Common myeloid progenitor, CD34-positive (primary cell): ENCODE results near the gene METTL22.

Experiments
- CTCF ChIA-PET: fragments of 350-600 bp; sonication (Branson Sonifier 250); formaldehyde crosslinking; loops from one replicate; lab custom pipeline; 2021; ENCODE audit warnings: antibody characterized with exemption; lab: Charles Lee
- POLR2A ChIA-PET: fragments of 350-600 bp; sonication (Branson Sonifier 250); formaldehyde crosslinking; loops from one replicate; lab custom pipeline; 2021; ENCODE audit warnings: antibody characterized with exemption; lab: Charles Lee
- DNase-seq, 3 donors: peaks; one replicate each; pipeline versions ENCODE4 v3.0.0 to v3.0.0-alpha.2; 2013
- H3K27ac ChIP-seq, 2 experiments: 1 replicate in 1 of 2; 2 replicates in 1 of 2; pipeline ENCODE4 v1.7.0; 2013; ENCODE audit warnings: inconsistent platforms in 2 of 2, low read length in 2 of 2, mild to moderate bottlenecking in 2 of 2, low read depth in 1 of 2, moderate library complexity in 1 of 2; ENCODE audit not compliant: severe bottlenecking in 2 of 2, insufficient read depth in 1 of 2, poor library complexity in 1 of 2
- H3K27me3 ChIP-seq, 5 experiments: replicated peaks in 2 of 5; 1 replicate in 3 of 5; 2 replicates in 2 of 5; pipeline versions ENCODE4 v1.6.1 to v1.7.0; 2013; ENCODE audit warnings: low read length in 4 of 5, mild to moderate bottlenecking in 2 of 5, moderate library complexity in 2 of 5, inconsistent platforms in 1 of 5; ENCODE audit not compliant: insufficient read depth in 5 of 5, control insufficient read depth in 4 of 5
- H3K36me3 ChIP-seq, 4 experiments: 1 replicate in 2 of 4; 2 replicates in 2 of 4; pipeline versions ENCODE4 v1.6.1 to v1.7.0; 2013; ENCODE audit warnings: low read length in 3 of 4, control low read depth in 1 of 4, mild to moderate bottlenecking in 1 of 4; ENCODE audit not compliant: control insufficient read depth in 4 of 4, insufficient read depth in 4 of 4
- H3K4me1 ChIP-seq, 4 experiments: 1 replicate in 3 of 4; 2 replicates in 1 of 4; pipeline versions ENCODE4 v1.6.1 to v1.7.1; 2013; ENCODE audit warnings: low read length in 3 of 4, mild to moderate bottlenecking in 3 of 4, control low read depth in 1 of 4, inconsistent platforms in 1 of 4, moderate library complexity in 1 of 4; ENCODE audit not compliant: control insufficient read depth in 4 of 4, insufficient read depth in 4 of 4; ENCODE audit errors: control extremely low read depth in 1 of 4
- H3K4me3 ChIP-seq, 7 experiments: 1 replicate in 4 of 7; 2 replicates in 3 of 7; pipeline versions ENCODE4 v1.5.1 to v1.7.0; 2013; ENCODE audit warnings: mild to moderate bottlenecking in 7 of 7, low read length in 6 of 7, moderate library complexity in 6 of 7, inconsistent platforms in 2 of 7, low read depth in 2 of 7, control low read depth in 1 of 7; ENCODE audit not compliant: insufficient read depth in 4 of 7, control insufficient read depth in 1 of 7; ENCODE audit errors: extremely low read depth in 1 of 7
- H3K9me3 ChIP-seq, 5 experiments: 1 replicate in 4 of 5; 2 replicates in 1 of 5; pipeline versions ENCODE4 v1.6.1 to v1.7.1; 2013; ENCODE audit warnings: low read length in 4 of 5, mild to moderate bottlenecking in 2 of 5, inconsistent platforms in 1 of 5, low read depth in 1 of 5, moderate library complexity in 1 of 5; ENCODE audit not compliant: control insufficient read depth in 4 of 5, insufficient read depth in 2 of 5; ENCODE audit errors: control extremely low read depth in 1 of 5
- WGBS: methylation state at CpG from one replicate; pipeline ENCODE4 v1.1.5; 2013; ENCODE audit not compliant: insufficient coverage; 5-methylcytosine and 5-hydroxymethylcytosine counted together

The METTL22 gene

DNA sequence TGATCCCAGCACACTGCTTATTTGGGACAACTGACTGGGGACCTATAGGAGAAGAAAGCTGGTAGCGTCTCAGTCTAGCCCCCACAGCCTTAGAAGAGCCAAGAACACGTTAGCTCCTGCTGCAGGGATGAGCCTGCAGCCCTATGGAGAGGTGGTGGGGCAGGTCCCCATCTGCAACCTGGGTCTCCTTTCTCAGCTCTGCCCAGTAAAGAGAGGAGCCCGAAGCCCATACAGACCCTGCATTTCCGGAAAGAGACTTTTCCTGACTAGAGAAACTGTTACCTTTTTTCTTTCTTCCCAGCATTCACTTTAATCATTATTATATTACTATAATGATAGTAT is 788 bp downstream of the METTL22 start:
- DNase-seq = no peak
- ChIA-PET CTCF (interaction anchor here (2.0 kb wide), 1 partner anchor 10 kb away, joined by 7 read pairs; no protein-coding TSS in a partner anchor), POLR2A (interaction anchor here (1.0 kb wide), 1 partner anchor 10 kb away, joined by 3 read pairs; no protein-coding TSS in a partner anchor)
- Histone ChIP-seq H3K27ac (peak overlapping the region; percentile 96 to 97), H3K4me3 (peak overlapping the region; percentile 85 to 99 (median 94)), H3K27me3 (peaks cover 2 to 22% (median 4%) of the 10 kb centered on the region in 5 experiments), H3K4me1 (peaks cover 3 to 13% (median 9%) of the 10 kb centered on the region in 4 experiments), H3K9me3 (no peaks in the 10 kb centered on the region), H3K36me3 (peaks cover 8 to 22% (median 16%) of the 10 kb centered on the region in 4 experiments)
- WGBS = 7% methylated on average over 3 of the region's 4 CpGs

DNA sequence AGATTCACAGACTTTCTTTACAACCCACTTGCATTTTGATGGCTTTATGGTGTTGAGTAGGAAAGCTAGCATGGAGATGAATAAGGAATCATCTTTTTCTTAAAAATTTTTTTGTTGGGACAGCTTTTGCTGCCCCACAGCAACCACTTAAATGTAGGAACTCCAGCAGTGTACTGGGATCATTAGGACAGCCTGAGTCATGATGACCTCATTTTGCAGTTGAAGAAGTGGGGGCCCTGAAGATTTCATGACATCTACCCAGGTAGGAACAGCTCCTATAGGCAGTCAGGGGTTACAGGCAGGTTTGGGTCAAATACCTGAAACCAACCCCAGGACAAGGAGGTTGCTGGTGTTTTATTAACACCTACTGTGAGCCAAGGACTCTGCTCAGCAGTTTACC is 2.1 kb downstream of the METTL22 start:
- Histone ChIP-seq H3K4me1 (peaks cover 3 to 13% (median 9%) of the 10 kb centered on the region in 4 experiments), H3K27ac (no peak overlapping the region), H3K27me3 (peaks cover 0 to 15% (median 2%) of the 10 kb centered on the region in 5 experiments), H3K4me3 (no peak overlapping the region), H3K9me3 (no peaks in the 10 kb centered on the region), H3K36me3 (peaks cover 15 to 36% (median 28%) of the 10 kb centered on the region in 4 experiments)
- DNase-seq = no peak
- ChIA-PET CTCF (interaction anchor here (1.2 to 2.7 kb wide), 3 partner anchors 8 to 19 kb away, joined by 5 to 8 read pairs (median 6); no protein-coding TSS in a partner anchor), POLR2A (no interaction called here)

DNA sequence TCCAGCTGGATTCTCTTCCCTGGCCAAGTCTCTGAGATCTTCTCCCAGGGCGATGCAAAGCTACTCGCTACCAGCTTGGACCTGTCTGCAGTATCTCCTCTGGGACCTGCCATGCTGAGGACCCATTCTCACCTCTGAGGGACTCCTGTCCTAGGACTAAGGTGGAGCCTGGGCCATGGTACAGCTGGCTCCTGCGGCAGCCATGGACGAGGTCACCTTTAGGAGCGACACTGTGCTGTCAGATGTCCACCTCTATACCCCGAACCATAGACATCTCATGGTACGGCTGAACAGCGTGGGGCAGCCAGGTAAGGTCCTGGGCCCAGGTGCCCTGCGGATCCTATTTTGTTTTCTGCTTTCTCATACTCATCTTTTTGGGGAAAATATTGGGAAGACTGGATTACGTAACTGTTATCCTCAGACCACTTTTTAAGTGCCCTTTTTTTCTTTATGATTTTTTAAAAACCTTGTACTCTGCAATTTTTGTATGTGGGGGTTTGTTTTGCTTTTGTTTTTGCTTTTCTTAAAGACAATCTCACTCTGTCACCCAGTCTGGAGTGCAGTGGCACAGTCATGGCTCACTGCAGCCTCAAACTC is 4.1 kb downstream of the METTL22 start:
- CTCF ChIA-PET = interaction anchor here (1.2 to 2.7 kb wide), 2 partner anchors 10 to 58 kb away, joined by 3 to 8 read pairs; no protein-coding TSS in a partner anchor
- POLR2A ChIA-PET = no interaction called here
- Histone ChIP-seq H3K27me3 (no peaks in the 10 kb centered on the region), H3K9me3 (no peaks in the 10 kb centered on the region), H3K36me3 (peaks cover 23 to 55% (median 45%) of the 10 kb centered on the region in 4 experiments), H3K27ac (no peak overlapping the region), H3K4me3 (no peak overlapping the region), H3K4me1 (peaks cover 3 to 13% (median 9%) of the 10 kb centered on the region in 4 experiments)
- 99% methylated on average over 9 of the region's 10 CpGs for WGBS
- no peak for DNase-seq

DNA sequence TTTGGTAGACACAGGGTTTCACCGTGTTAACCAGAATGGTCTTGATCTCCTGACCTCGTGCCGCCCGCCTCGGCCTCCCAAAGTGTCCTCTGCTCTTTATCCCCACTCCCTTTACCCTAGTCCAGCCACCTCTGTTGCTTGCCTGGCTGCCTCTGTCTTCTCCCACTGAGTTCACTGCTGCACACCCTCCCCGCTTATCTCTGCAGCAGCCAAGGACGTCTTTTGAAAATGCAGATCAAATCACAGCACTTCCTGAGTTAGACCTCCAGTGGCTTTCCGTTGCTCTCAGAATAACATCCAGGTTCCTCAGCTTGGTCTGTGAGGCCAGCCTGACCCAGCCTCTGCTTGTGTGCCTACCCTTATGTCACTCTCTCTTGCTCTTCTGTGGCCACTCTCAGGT is 5.4 kb downstream of the METTL22 start:
- Histone ChIP-seq H3K27ac (no peak overlapping the region), H3K36me3 (peaks cover 25 to 69% (median 53%) of the 10 kb centered on the region in 4 experiments), H3K4me3 (no peak overlapping the region), H3K9me3 (no peaks in the 10 kb centered on the region), H3K27me3 (no peaks in the 10 kb centered on the region), H3K4me1 (peaks cover 6 to 20% (median 11%) of the 10 kb centered on the region in 4 experiments)
- 90% methylated on average over 8 of the region's 8 CpGs for whole genome bisulfite sequencing
- no peak for DNase-seq
- ChIA-PET CTCF (interaction anchor here (1.4 kb wide), 1 partner anchor 9 kb away, joined by 5 read pairs; no protein-coding TSS in a partner anchor), POLR2A (no interaction called here)

DNA sequence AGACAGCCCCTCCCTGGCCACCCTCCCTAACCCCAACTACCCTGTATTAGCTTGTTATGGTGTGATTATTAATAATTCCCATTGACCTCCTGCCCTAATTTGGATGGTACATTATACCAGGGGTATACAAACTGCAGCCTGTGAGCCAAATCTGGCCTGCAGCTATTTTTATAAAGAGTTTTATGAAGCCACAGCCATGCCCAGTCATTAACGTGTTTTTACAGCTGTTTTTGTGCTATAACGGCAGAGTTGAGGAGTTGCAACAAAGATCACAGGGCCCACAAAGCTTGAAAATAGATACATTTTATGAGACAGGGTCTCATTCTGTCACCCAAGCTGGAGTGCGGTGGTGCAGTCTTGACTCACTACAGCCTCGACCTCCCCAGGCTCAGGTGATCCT is 6.0 kb downstream of the METTL22 start:
- CTCF ChIA-PET = interaction anchor here (0.7 to 1.4 kb wide), 2 partner anchors 9 to 17 kb away, joined by 3 to 5 read pairs; no protein-coding TSS in a partner anchor
- POLR2A ChIA-PET = no interaction called here

DNA sequence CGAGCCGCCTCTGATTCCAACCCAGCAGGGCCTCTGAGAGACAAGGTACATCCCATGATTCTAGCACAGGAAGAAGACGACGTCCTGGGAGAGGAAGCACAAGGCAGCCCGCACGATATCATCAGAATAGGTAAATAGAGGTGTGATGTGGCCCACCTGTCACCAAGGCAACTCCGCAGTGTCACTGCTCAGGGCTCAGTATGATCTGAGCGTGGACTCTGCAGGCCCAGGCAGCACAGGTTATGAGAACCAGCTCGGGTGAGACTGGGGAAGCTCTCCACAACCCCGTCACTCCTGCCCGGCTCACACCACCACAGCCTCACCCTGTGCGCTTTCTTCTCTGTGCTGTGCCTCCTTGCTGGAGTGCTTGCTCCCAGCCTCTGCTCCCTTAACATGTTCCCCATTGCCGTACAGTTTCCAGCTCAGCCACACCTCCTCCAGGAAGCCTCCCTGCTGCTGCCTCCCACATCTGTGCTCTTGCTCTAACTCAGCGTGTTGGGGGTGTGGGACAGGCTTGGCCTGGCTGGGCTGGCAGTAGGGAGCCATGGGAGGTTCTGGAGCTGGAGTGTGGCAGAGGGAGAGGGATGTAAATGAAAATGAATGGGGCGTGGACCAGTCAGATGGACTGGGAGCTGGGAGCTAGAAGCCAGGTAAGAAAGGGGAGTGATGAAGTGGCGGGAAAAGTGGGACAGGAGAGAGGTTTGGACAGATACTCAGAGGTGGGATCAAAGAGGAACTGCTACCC is 7.7 kb downstream of the METTL22 start:
- no peak overlapping the region for H3K27ac ChIP-seq
- no peak overlapping the region for H3K4me3 ChIP-seq
- no peak for DNase-seq
- H3K4me1 ChIP-seq = peaks cover 3 to 23% (median 16%) of the 10 kb centered on the region in 4 experiments
- H3K9me3 ChIP-seq = no peaks in the 10 kb centered on the region
- ChIA-PET CTCF (interaction anchor here (0.6 to 0.9 kb wide), 2 partner anchors 9 to 13 kb away, joined by 3 read pairs; no protein-coding TSS in a partner anchor), POLR2A (no interaction called here)
- 99% methylated on average over 14 of the region's 16 CpGs for WGBS
- H3K27me3 ChIP-seq = no peaks in the 10 kb centered on the region
- H3K36me3 ChIP-seq = peaks cover 27 to 74% (median 59%) of the 10 kb centered on the region in 4 experiments

More for the DNA sequence above, 6.0 kb downstream of the METTL22 start:
- H3K27ac ChIP-seq = no peak overlapping the region
- H3K27me3 ChIP-seq = no peaks in the 10 kb centered on the region
- H3K9me3 ChIP-seq = no peaks in the 10 kb centered on the region
- H3K4me1 ChIP-seq = peaks cover 4 to 22% (median 11%) of the 10 kb centered on the region in 4 experiments
- H3K4me3 ChIP-seq = no peak overlapping the region
- 94% methylated on average over 3 of the region's 4 CpGs for WGBS
- peaks cover 25 to 70% (median 54%) of the 10 kb centered on the region in 4 experiments for H3K36me3 ChIP-seq
- DNase-seq = no peak
